IMR-90 (cell line): ENCODE results near the gene TLR10. TPM values are rescaled to one million over a fixed set of nuclear protein-coding genes. Genes with fewer than 3 reads are reported as not detected.

Experiments
- ATAC-seq: fragments of 200-7000 bp; cut with Tn5 transposase; 2 replicates; pipeline ENCODE4 v1.9.1; 2020; ENCODE audit warnings: low read depth, mild to moderate bottlenecking, moderate library complexity
- BruUV-seq: library from RNA; stranded (reverse); fragments of 400-500 nt; replicated peaks from 2 replicates; lab custom pipeline; 2021; lab: Mats Ljungman, UMichigan
- CTCF ChIA-PET: fragments of 300-600 bp; formaldehyde crosslinking; extraction: SDS; loops from one replicate; lab custom pipeline; 2021; ENCODE audit warnings: antibody characterized with exemption; lab: Yijun Ruan, JAX
- POLR2A ChIA-PET: fragments of 300-600 bp; sonication (Branson Sonifier 250); formaldehyde crosslinking; loops from one replicate; lab custom pipeline; 2022; ENCODE audit warnings: antibody characterized with exemption; ENCODE audit not compliant: unreplicated experiment; lab: Charles Lee
- DNase-seq: peaks from one replicate; pipeline ENCODE4 v3.0.0; 2013
- H2AFZ ChIP-seq: replicated peaks from 2 replicates; pipeline ENCODE3; 2013; ENCODE audit warnings: low read length, mild to moderate bottlenecking; ENCODE audit not compliant: poor library complexity
- H2AK5ac ChIP-seq: 2 replicates; pipeline ENCODE4 v1.6.1; 2013; ENCODE audit warnings: low read depth, low read length, inconsistent platforms
- H2AK9ac ChIP-seq: replicated peaks from 2 replicates; pipeline ENCODE3; 2013; ENCODE audit warnings: mild to moderate bottlenecking, low read depth, low read length, moderate library complexity; ENCODE audit not compliant: poor library complexity
- H2BK120ac ChIP-seq: 2 replicates; pipeline ENCODE4 v1.6.1; 2013; ENCODE audit warnings: low read depth, low read length, inconsistent platforms
- H2BK15ac ChIP-seq: 3 replicates; pipeline ENCODE4 v1.6.1; 2013; ENCODE audit warnings: low read depth, low read length, inconsistent platforms
- H2BK20ac ChIP-seq: 2 replicates; pipeline ENCODE4 v1.6.1; 2013; ENCODE audit warnings: low read depth, mild to moderate bottlenecking, inconsistent platforms, low read length, moderate library complexity
- H2BK5ac ChIP-seq: 2 replicates; pipeline ENCODE4 v1.6.1; 2013; ENCODE audit warnings: mild to moderate bottlenecking, low read depth, low read length, inconsistent platforms; ENCODE audit not compliant: poor library complexity, severe bottlenecking
- H3K14ac ChIP-seq: replicated peaks from 2 replicates; pipeline ENCODE4 v1.6.1; 2013; ENCODE audit warnings: low read depth, low read length, inconsistent platforms
- H3K18ac ChIP-seq: 2 replicates; pipeline ENCODE4 v1.6.1; 2013; ENCODE audit warnings: low read depth, low read length, control low read depth
- H3K23ac ChIP-seq: 2 replicates; pipeline ENCODE4 v1.6.1; 2013; ENCODE audit warnings: low read depth, low read length, inconsistent platforms
- H3K27ac ChIP-seq: 2 replicates; pipeline ENCODE4 v1.5.1; 2013; ENCODE audit warnings: mild to moderate bottlenecking, control low read depth, low read length; ENCODE audit not compliant: insufficient read depth
- H3K27me3 ChIP-seq: 2 replicates; pipeline ENCODE4 v1.6.1; 2013; ENCODE audit warnings: low read length; ENCODE audit not compliant: control insufficient read depth, insufficient read depth
- H3K36me3 ChIP-seq: 2 replicates; pipeline ENCODE4 v1.6.1; 2013; ENCODE audit warnings: low read length, mixed read lengths; ENCODE audit not compliant: control insufficient read depth, insufficient read depth
- H3K4ac ChIP-seq: 2 replicates; pipeline ENCODE4 v1.6.1; 2013; ENCODE audit warnings: low read depth, low read length, inconsistent platforms
- H3K4me1 ChIP-seq: 2 replicates; pipeline ENCODE4 v1.6.1; 2013; ENCODE audit warnings: low read length, mixed read lengths; ENCODE audit not compliant: control insufficient read depth, insufficient read depth
- H3K4me2 ChIP-seq: 2 replicates; pipeline ENCODE4 v1.6.1; 2013; ENCODE audit warnings: low read depth, mild to moderate bottlenecking, control low read depth, low read length, moderate library complexity
- H3K4me3 ChIP-seq: 2 replicates; pipeline ENCODE4 v1.5.1; 2013; ENCODE audit warnings: low read depth, mild to moderate bottlenecking, control low read depth, low read length, moderate library complexity; ENCODE audit not compliant: insufficient read depth
- H3K56ac ChIP-seq: 2 replicates; pipeline ENCODE4 v1.6.1; 2013; ENCODE audit warnings: low read length, inconsistent platforms; ENCODE audit not compliant: insufficient read depth; ENCODE audit errors: extremely low read depth
- H3K79me1 ChIP-seq, 2 experiments: 2 replicates each; pipeline ENCODE4 v1.6.1; 2013; ENCODE audit warnings: low read length in 2 of 2, inconsistent platforms in 1 of 2, low read depth in 1 of 2
- H3K9ac ChIP-seq: 2 replicates; pipeline ENCODE4 v1.6.1; 2013; ENCODE audit warnings: low read depth, low read length, control low read depth
- H3K9me1 ChIP-seq: 2 replicates; pipeline ENCODE4 v1.6.1; 2013; ENCODE audit warnings: low read length, inconsistent platforms; ENCODE audit not compliant: insufficient read depth
- H3K9me3 ChIP-seq: 2 replicates; pipeline ENCODE4 v1.6.1; 2013; ENCODE audit warnings: low read length; ENCODE audit not compliant: control insufficient read depth, insufficient read depth
- H4K20me1 ChIP-seq: 2 replicates; pipeline ENCODE4 v1.6.1; 2013; ENCODE audit warnings: low read length, inconsistent platforms; ENCODE audit not compliant: insufficient read depth
- H4K5ac ChIP-seq: 2 replicates; pipeline ENCODE4 v1.6.1; 2013; ENCODE audit warnings: mild to moderate bottlenecking, low read depth, low read length, control low read depth
- H4K8ac ChIP-seq, 2 experiments: 2 replicates each; pipeline ENCODE4 v1.6.1; 2013; ENCODE audit warnings: low read depth in 2 of 2, low read length in 2 of 2, control low read depth in 1 of 2, inconsistent platforms in 1 of 2
- H4K91ac ChIP-seq: 2 replicates; pipeline ENCODE4 v1.6.1; 2013; ENCODE audit warnings: low read depth, low read length, inconsistent platforms; ENCODE audit not compliant: insufficient read depth
- CTCF ChIP-seq: conservative IDR thresholded peaks from 2 replicates; pipeline ENCODE4 v1.5.1; 2012; ENCODE audit warnings: mild to moderate bottlenecking, low read depth, low read length, improper control_type of control experiment
- MAFK ChIP-seq: IDR thresholded peaks from 2 replicates; pipeline ENCODE4 v1.6.1; 2012; ENCODE audit warnings: low read depth, low read length, improper control_type of control experiment
- POLR2A ChIP-seq: IDR thresholded peaks from 2 replicates; pipeline ENCODE4 v1.6.1; 2012; ENCODE audit warnings: mild to moderate bottlenecking, low read depth, low read length
- WGBS, 2 experiments: methylation state at CpG; one replicate each; pipeline versions ENCODE4 v1.1.5 to v1.1.7; 2013; ENCODE audit warnings: missing lambda C conversion rate in 2 of 2; ENCODE audit not compliant: insufficient read length in 1 of 2; ENCODE audit errors: extremely low coverage in 2 of 2; 5-methylcytosine and 5-hydroxymethylcytosine counted together
- dilution Hi-C: fragments of 300-500 bp; cut with HindIII; formaldehyde crosslinking; loops from one replicate; pipeline ENCODE4 v1.14.3; 2018; ENCODE audit warnings: low sequenced_read_pairs; ENCODE audit not compliant: unreplicated experiment
- in situ Hi-C: fragments of 300-500 bp; cut with MboI; formaldehyde crosslinking; loops from 3 replicates; pipeline ENCODE4 v1.14.3; 2019; ENCODE audit warnings: low sequenced_read_pairs, inconsistent platforms, mixed read lengths
- intact Hi-C: fragments of 100-400 bp; cut with micrococcal nuclease; formaldehyde crosslinking; loops from 2 replicates; pipeline ENCODE4 v1.10.0; 2022
- polyA plus RNA-seq, 3 experiments: library from polyadenylated mRNA; depleted of rRNA; stranded (reverse); fragments of >200 nt; gene quantifications; 2 replicates each; pipeline ENCODE4 v1.2.3, GENCODE V29; 2012; ENCODE audit warnings: low replicate concordance in 1 of 3
- total RNA-seq: library from RNA; depleted of rRNA; stranded (reverse); fragments of >200 nt; gene quantifications from 2 replicates; pipeline ENCODE4 v1.2.3, GENCODE V29; 2012

The TLR10 gene
- total and polyA plus RNA-seq, 2 of the 4 experiments (the other 2 are of a cell fraction): not detected

DNA sequence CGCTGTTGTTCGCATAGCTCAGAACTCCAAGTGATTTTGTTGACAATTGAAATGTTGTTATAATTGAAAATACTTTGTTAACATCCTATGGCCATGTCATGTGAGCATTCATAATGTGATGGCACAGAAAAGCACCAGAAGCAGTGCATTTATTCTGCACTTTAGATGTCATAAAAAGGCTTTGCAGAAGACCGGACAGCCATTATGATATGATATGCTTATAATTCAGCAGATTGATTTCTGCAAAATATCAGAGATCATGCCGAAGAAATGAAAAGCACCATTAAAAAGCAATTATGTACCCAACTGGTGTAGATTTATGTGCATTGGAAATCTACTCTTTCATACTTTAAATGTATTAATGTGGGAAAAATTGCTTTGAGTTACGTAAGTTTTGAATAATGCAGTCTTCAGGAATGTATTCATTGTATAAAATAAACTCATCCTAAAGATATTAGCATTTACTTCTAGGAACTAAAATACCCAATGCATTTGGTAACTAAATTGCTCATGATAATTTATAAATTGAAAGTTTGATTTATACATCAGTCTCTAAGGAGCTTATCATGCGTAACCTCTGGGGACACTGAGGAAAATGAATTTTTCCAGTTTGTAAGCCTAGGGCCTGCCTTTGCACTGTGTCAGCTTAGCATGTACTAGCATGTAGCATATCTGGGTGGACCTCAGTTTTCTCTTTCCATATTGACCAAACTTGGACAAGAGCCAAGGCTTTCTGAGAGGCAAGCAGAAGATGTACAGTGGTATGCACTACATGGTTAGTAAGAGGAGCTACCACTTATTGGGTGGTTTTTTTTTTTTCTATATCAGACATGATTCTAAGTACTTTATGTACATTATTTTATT lies 43.6 kb downstream of the TLR10 start:
- dilution Hi-C loops: no loop called here
- intact Hi-C loops: loop anchor here (10.0 kb wide), 1 partner anchor 934 kb away; no protein-coding TSS in a partner anchor
- H3K56ac ChIP-seq: no peak overlapping the region

More for the DNA sequence above, 43.6 kb downstream of the TLR10 start:
- Histone ChIP-seq H2AK9ac (no peak overlapping the region), H3K79me1 (no peaks in the 10 kb centered on the region), H4K8ac (no peak overlapping the region), H3K27me3 (peaks cover 10% of the 10 kb centered on the region), H3K4me2 (no peak overlapping the region), H2BK15ac (no peak overlapping the region), H3K4me1 (no peaks in the 10 kb centered on the region), H4K20me1 (no peaks in the 10 kb centered on the region), H3K9ac (no peak overlapping the region), H2BK120ac (no peak overlapping the region), H3K36me3 (no peaks in the 10 kb centered on the region), H3K23ac (no peak overlapping the region), H4K5ac (no peak overlapping the region), H3K27ac (no peak overlapping the region), H2AFZ (no peak overlapping the region), H2BK5ac (no peak overlapping the region), H3K18ac (no peak overlapping the region), H4K91ac (no peak overlapping the region), H3K14ac (no peak overlapping the region), H2BK20ac (no peak overlapping the region), H3K9me3 (peaks cover 2% of the 10 kb centered on the region; the same call in 1 of the 2 replicates), H3K9me1 (no peaks in the 10 kb centered on the region), H3K4me3 (no peak overlapping the region), H2AK5ac (no peak overlapping the region), H3K4ac (no peak overlapping the region)
- in situ Hi-C loops: no loop called here
- TF ChIP-seq CTCF: no peak
- TF ChIP-seq POLR2A: no peak
- no peak for TF ChIP-seq MAFK
- no TSS peak for BruUV-seq
- ChIA-PET POLR2A (no interaction called here), CTCF (interaction anchor here (0.6 to 1.5 kb wide), 2 partner anchors 21 to 560 kb away, joined by 3 to 4 read pairs; no protein-coding TSS in a partner anchor)
- DNase-seq (no peak), ATAC-seq (no peak)
- no CpG with 5 or more reads among the region's 6 CpGs for WGBS, 2 experiments
